Adrenal gland (tissue), 5 donors: ENCODE measurements around the gene ITFG2.

Experiments used
- POLR2A ChIP-seq, 2 donors: fragments of 450-650 bp; IDR thresholded peaks; one replicate each; pipeline ENCODE4 v1.6.1; 2017; ENCODE audit warnings: antibody characterized with exemption in 2 of 2, mild to moderate bottlenecking in 2 of 2, moderate library complexity in 1 of 2
- TF ChIP-seq, protein P1 (sequence below), 6 experiments: fragments of 450-650 bp in 4 of 6; fragments of 200-600 bp in 2 of 6; sonication (generic) in 1 of 6; IDR thresholded peaks; 1 replicate in 5 of 6; 2 replicates in 1 of 6; pipeline versions ENCODE4 v1.5.1 to v1.8.0; 2016 to 2021; ENCODE audit warnings: antibody characterized with exemption in 6 of 6, mild to moderate bottlenecking in 2 of 6, moderate library complexity in 1 of 6
- donor health status: DM: no; HTN: no; CAD: no.

DNA sequence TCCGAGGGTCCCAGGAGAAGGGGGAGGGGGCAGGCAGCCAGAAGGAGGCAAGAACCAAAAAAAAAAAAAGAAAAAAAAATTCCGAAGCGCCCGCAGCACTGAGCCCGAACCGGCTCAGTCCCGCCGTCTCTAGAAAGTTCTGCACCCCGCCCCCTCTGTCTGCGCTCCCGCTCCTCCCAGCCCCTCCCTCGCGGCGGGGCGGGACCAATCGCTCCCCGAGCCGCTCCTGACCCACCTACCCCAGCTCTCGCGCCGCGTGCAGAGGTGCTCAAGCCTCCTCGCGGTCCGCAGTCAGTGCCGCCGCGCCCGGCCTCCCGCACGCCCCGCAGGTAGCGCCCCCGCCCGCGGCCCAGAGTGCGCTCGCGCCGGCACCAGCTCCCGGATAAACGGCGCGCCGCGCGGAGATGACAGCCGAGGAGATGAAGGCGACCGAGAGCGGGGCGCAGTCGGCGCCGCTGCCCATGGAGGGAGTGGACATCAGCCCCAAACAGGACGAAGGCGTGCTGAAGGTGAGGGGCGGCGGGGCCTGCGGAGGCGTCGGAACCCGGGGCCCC lies 17.7 kb upstream of the ITFG2 start, which contains the start of gene FKBP4:
- TF ChIP-seq, protein P1, sequence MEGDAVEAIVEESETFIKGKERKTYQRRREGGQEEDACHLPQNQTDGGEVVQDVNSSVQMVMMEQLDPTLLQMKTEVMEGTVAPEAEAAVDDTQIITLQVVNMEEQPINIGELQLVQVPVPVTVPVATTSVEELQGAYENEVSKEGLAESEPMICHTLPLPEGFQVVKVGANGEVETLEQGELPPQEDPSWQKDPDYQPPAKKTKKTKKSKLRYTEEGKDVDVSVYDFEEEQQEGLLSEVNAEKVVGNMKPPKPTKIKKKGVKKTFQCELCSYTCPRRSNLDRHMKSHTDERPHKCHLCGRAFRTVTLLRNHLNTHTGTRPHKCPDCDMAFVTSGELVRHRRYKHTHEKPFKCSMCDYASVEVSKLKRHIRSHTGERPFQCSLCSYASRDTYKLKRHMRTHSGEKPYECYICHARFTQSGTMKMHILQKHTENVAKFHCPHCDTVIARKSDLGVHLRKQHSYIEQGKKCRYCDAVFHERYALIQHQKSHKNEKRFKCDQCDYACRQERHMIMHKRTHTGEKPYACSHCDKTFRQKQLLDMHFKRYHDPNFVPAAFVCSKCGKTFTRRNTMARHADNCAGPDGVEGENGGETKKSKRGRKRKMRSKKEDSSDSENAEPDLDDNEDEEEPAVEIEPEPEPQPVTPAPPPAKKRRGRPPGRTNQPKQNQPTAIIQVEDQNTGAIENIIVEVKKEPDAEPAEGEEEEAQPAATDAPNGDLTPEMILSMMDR (IDR thresholded peaks at IDR 0.05): no peak
- TF ChIP-seq POLR2A (IDR thresholded peaks at IDR 0.05): peak; percentile 77
